Dedifferentiated amniotic fluid mesenchymal stem cell (primary cell): Measurements from ENCODE around the gene SLC39A11.
"Not testable (repeated sequence)": the region's sequence is repeated elsewhere in the genome, so short reads cannot be mapped to it uniquely, and the experiment has no call there.

Source experiments
- DNase-seq: peaks from one replicate; pipeline ENCODE4 v3.0.0-alpha.2; 2016; ENCODE audit errors: extremely low spot score

The SLC39A11 gene

DNA sequence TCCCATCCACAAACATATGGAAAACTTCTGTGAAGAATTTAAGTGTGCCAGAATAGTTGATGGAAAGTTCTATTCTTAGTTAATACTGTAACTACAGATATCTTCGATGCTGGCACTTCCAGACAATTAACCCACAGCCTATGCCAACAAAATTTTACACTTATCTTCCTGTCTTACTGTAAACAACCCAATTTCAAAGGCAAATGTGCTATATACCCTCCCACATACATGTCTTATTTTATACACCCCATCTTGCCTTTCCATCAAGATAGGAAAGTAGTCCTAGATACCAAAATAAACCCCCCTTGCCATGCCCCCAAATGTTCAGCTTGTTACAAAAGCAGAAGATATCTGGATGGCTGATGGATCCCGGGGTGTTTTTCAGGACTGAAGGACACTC, 306.3 kb downstream of the SLC39A11 start:
- no peak for DNase-seq

DNA sequence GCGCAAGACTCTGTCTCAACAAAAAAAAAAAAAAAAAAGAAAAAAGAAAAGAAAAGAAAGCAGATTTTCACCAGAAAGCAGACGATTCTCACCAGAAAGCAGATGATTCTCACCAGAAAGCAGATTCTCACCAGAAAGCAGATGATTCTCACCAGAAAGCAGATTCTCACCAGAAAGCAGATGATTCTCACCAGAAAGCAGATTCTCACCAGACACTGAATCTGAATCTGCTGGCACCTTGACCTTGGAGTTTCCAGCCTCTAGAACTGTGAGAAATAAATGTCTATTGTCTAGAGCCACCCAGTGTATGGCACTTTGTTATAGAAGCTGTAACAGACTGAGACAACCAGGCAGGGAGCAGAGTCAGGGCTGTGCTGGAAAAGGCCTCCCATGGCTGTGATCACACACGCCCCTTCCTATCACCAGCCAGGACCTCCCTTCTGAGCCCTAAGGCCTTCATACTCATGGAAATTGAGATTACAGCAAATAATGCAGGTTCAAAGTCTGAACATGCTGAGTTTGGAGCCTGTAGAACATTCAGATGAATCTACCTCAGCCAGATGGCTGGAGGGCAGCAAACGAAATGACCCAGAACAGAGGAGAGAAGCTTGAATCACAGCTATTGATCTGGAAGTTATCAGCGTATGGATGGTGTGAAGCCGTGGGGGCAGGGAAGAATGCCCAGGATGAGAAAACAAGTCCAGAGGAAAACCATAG, 309.3 kb downstream of the SLC39A11 start:
- no peak for DNase-seq

DNA sequence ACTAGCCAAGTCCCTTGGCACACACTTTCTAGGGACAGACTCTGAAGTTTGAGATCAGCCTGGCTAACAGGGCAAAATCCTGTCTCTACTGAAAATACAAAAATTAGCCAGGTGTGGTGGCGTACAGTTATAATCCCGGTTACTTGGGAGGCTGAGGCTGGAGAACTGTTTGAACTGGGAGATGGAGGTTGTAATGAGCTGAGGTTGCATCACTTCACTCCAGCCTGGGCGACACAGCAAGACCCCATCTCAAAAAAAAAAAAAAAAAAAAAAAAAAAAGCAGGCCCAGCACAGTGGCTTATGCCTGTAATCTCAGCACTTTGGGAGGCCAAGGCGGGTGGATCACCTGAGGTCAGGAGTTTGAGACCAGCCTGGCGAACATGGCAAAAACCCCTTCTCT, 310.1 kb downstream of the SLC39A11 start:
- not testable (repeated sequence) for DNase-seq

DNA sequence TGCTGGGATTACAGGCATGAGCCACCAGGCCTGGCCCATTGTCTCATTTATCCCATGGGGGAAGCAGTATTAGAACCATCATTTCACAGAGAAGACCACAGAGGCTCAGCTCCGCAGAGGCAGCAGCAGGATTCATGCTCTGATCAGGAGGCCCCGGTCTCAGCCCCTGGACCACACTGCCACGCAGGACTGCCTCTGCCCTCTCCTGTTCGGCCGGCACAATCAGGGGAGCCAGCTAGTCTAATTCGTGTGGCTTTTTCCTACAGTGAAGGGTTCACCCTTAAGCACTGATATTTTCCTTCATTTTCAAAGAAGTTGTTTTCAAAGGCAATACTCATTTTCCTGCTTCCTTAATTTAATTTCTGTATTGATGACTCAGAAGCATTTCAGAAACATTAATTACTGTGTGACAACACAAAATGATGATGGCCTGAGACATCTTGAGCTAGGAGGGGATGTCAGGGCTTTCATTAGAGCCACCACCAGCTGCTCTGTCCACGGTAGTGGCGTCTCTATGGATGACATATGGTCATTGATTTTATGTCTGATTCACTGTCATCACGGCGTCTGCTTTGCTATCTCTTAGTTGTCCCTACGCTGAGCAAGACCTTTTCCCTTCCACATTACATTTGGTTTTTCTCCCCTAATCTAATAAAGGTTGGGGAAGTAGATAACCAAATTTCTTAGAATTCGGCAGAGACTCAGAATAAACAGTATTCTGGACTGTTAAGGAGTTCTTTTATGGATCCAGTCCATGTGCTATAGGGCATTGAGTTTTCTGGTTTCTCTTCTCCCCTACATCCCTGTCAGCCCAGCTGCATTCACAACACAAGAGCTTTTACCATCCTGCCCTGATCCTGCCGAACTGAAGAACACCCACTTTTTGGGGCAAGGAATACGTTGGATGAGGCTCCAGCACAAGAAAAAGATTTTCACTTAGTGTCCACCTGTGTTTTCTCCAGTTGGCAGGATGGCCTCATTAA, 314.0 kb downstream of the SLC39A11 start:
- DNase-seq, result no peak

DNA sequence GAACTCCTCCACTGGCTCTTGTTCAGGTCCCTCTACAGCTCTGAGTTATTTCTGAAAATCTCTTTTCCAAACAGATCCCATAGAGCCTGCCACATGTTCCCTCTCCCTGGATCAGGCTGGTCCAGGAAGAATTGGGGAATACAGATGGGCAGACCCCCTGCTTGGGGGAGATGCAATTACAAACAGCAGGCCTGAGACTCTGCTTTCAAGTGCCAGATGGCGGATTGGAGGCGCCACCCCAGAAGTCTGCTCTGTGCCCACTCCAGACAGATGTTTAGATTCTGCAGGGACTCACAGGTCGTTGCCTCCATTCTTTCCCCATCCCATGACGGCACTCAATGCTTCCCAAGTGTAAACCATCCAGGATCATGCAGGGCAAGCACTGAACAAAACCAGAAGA, 316.6 kb downstream of the SLC39A11 start:
- no peak for DNase-seq

DNA sequence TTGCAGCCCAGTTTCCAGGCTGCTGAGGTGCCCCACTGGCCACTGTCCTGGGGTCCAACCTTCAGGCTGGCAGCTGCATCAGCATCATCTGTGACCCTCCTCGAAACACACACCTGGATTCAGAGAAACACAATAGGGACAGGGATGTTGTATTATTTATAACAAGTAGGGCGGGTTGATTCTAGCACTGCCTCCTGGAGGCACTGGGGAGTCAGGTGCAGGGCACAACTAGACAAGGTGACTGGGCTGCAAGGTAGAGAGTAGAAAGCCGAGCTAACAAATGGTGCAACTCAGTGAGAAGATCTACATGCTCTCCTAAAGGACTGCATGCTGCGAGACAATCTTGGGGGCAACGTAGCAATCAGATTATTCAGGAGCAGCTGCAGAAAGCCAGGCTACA, 317.3 kb downstream of the SLC39A11 start:
- DNase-seq, result no peak

DNA sequence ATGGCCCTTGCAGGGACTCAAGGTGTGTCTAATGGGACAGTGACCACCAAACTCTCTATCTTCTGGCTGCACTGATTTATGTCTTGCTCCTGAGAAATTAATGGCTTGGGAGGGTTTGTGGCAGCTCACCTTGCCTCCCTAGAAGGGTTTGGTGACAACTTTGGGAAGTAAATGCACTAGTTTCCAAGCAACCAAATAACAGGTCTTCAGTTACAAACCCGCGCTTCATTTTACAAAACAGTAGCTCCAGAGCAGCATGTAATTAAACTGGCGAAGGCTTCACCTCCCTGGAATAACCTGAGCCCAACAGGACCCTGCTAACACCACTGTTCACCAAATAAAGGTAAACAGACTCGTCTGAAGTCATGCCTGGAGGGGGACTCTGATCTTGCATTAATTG, 318.3 kb downstream of the SLC39A11 start:
- DNase-seq, result no peak

DNA sequence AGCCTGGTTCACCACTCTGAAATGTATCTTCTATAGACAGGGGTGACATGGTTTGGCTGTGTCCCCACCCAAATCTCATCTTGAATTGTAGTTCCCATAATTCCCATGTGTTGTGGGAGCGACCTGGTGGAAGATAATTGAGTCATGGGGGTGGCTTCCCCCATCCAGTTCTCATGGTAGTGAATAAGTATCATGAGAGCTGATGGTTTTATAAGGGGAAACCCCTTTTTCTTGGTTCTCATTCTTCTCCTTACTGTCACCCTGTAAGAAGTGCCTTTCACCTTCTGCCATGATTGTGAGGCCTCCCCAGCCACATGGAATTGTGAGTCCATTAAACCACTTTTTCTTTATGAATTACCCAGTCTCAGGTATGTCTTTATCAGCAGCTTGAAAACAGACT, 319.3 kb downstream of the SLC39A11 start:
- not testable (repeated sequence) for DNase-seq

DNA sequence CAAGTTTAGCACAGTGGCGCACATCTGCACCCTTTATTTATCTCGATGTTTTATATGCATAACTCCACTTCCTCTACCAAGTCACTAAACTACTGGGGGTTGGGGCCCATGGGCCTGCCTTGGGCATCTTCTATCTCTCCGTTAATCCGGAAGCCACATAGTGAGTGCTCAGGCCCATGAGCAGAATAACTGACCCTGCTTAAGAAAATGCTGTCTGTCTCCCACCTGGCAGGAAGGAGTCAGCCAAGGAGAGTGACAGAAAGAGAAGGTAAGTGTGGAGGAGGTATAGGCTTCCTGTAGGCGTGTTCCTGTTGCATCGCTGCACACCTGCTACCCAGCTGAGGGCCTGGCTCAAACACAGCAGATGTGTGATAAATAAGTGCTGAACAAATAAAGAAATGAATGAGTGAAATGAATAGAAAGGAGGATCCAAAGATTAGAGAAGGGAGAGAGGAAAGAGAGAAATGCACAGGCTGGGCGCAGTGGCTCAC, 320.1 kb downstream of the SLC39A11 start:
- no peak for DNase-seq

DNA sequence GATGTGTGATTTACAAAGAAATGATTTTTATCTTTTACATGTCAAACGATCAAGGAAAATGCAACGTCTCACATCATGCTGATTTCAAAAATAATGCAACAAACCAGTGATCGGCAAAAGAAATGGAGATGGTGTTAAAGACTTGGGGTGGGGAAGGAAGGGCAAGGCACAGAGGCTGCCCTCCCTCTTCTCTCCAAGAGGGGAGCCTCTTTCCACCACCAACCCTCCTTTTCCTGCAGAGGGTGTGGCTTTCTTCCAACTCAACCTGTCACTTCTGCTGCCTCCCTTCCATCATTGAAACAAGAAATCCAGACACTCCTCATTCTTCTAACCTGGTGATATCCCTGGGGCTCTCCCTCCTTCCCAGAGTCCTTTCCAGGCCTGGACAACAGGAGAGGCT, 320.8 kb downstream of the SLC39A11 start:
- DNase-seq, result no peak

DNA sequence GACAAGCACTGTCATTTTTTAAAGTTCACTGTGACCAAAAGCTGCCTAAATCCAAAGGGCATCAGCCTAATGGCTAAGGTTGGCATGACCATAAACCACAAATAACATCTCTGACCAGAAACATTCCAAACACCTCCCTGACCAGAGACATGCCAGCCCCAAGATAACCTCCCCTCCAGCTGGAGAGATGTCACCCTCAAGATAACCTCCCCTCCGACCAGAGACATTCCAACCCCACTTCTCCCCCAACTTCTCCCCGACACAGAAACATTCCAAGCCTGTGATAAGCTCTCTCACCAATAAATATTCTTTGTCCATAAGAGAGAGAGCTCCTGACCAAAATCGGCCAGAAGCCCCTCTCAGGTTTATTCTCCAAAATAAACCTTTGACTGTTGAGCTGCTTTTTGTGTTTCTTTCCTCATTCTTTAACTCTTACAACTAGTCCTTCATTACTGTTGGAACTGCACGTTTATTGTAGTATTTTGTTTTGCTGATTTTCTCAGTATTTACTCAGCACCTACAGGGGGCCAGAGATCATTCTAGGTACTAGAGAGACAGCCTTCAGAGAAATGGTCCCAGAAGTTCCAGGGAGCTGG, 325.6 kb downstream of the SLC39A11 start:
- DNase-seq, result no peak

DNA sequence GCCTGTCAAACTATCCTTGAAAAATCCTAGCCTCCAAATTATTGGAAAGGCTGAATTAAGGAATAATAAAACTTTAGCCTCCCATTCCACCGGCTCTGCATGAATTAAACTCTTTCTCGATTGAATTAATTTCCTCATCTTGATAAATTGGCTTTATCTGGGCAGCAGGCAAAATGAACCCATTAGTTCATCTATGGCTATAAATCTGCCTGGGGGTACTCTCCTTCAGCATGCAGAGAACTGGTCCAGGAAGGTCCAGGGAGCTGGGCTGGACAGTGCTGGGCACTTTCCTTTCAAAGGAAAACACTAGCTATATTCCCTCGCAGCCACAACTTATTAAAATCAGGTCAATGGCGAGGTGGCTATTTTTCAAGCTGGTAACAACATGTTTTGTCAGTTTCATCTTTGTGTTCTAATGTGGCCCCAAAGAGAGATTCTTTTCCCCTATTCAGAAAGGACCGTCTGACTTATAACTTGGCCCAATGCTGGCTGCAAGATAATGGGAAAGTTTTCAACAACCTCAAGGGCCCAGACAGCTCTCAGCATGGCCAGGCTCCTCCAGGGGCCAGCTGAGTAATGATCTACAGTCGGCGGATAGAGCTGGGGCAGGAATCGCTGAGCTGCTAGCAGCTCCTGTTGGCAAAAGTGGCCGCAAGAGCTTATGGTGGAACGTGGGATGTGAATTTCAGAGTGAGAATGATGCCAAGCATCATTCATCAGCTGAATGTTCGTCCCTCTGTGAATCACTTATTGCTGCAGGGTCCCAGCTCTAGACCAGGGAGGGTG, 326.9 kb downstream of the SLC39A11 start:
- DNase-seq, result no peak

DNA sequence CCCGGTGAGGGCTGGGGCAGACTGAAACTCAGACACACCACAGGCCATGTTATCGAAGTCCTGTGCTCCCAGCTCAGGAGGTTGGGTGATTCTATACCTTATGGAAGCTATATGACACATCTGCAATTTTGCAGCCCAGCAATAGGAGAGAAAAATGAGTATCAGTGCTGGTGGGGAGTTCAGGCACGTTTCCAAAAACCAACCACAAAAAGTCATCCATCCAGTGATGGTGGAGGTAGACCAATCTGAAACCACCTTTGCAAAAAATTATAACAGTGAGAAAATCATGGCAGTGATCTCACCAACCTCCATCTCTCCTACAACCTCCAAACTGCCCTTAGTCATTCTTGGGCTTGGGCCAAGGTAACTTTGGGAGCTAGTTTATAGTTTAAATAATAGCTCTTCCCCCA, 327.9 kb downstream of the SLC39A11 start:
- DNase-seq, result no peak

DNA sequence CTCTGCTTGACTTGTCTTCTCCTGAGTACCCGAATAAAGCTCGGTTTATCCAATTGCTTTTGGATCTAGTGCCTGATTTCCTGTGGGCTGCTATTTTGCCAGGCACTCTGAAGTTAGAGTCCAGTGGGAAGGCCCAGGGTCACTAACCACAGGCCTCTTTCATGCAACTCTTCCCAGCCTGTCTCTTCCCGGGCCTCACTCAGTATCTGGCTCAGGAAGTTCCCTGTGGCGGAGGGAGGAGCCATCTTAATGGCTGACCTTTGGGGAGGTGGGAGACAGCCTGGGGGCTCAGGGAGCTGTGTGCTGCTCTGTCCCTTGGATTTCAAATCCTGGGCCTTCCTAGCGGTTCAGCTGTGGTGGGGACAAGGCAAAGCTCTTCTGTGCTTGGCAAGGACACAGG, 328.5 kb downstream of the SLC39A11 start:
- no peak for DNase-seq

DNA sequence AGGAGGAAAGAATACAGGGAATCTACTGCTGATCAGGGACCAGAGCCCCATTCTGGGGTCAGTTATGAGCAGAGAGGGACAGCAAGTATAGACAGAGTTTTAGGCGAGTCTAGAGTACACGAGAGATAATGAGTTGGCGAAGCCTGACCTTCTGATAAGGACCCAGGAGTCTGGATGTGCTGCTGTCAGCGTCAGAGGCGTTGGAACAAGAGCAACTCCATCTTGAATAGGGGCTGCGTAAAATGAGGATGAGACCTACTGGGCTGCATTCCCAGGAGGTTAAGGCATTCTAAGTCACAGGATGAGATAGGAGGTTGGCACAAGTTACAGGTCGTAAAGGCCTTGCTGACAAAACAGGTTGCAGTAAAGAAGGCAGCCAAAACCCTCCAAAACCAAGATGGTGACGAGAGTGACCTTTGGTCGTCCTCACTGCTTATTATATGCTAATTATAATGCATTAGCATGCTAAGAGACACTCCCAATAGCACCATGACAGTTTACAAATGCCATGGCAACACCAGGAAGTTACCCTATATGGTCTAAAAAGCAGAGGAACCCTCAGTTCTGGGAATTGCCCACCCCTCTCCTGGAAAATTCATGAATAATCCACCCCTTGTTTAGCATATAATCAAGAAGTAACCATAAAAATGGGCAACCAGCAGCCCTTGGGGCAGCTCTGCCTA, 330.5 kb downstream of the SLC39A11 start:
- not testable (repeated sequence) for DNase-seq

DNA sequence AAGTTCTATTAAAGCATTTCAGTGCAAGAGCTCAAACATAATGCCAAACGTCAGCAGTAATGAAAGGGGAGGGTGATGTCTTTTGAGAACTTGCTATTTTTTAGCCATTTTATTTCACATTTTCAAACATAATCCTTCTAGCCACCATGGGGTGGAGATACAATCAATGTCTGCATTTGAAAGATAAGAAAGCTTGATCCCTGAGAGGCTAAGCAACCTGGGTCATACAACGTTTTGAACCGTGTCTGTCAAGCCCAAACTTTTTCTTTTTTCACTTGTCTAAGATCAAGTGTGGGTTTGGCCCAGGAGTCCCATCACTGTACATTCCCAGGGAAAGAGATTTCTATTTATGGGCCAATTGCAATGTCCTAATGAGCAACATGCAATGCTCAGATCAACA, 331.1 kb downstream of the SLC39A11 start:
- DNase-seq, result no peak

DNA sequence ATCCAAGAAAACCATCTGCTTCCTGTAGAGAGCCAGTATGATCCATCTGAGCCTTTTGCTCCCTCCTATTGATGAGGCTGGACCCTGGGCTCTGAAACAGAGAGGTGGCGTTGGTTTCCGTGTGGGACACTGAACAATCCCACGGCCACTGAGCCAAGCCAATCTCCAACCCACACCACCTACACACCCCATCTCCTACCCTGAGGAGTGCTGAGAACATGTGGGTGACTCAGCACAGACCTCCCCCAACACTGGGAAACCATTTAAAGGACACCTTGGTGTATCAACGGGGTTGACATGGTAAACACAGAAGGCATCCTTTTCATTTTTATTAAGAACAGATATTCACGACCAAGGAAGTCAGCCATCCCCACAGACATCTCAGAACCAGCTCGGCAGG, 332.1 kb downstream of the SLC39A11 start:
- no peak for DNase-seq

DNA sequence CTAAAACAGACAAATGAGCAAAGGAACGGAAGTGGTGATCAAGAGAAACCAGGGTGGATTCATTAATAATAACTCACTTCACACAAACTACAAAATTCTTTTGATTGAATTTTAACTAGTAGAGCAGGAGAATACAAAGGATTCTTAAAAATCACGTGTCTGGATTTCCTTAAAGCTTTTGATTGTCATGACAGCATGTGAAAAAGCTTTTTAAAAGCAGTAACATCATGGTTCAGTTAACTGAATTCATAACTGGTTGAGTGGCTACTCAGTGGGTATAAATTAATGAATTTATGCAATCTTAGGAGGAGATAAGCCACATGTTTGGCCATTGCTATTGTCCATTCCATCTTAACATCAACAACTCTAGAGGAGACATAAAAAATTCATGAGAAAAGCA, 333.2 kb downstream of the SLC39A11 start:
- no peak for DNase-seq

DNA sequence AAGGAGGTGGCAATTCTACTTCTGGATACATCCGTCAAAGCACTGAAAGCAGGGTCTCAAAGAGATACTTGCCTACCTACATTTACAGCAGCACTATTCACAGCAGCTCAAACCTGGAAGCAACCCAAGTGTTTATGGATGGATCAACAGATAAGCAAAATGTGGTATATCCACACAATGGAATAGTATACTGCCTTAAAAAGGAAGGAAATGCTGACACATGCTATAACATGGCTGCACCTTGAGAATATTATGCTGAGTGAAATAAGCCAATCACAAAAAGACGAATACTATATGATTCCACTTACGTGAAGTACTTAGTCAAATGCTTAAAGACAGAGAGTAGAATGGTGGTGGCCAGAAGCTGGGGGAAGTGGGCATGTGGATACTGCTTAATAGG, 336.2 kb downstream of the SLC39A11 start:
- DNase-seq, result no peak

DNA sequence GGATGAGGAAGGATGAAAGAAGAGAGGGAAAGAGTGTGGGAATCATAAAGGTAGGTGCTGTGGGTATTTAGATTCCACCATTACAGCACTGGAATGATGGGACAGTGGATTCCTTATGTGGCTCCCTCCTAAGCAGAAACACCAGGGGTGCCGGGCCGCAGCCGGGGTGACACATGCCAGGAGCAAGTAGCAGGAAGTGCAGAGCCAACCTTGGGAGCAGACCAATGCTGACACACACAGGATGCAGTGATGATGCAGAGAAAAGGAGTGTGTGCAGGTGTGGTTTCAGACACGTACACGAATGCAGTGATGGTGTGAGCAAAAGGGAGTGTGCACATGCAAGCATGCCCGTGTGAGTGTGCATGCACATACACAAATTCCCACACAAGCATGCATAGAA, 338.0 kb downstream of the SLC39A11 start:
- DNase-seq, result no peak

DNA sequence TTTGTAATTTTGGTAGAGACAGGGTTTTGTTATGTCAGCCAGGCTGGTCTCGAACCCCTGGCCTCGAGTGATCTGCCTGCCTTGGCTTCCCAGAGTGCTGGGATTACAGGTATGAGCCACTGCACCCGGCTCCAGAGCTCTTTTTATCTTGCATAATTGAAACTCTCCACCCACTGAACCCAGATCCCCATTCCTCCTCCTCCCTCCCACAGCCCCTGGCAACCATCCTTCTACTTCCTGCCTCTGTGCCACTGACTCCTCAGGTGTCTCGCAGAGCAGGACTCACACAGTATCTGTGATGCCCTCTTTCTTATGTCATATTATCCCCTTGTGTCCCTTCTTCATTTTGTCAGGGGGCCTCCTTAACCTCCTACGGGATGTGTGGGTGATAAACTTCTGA, 340.7 kb downstream of the SLC39A11 start:
- DNase-seq, result no peak
